Stromal cell of bone marrow (primary cell): ENCODE data around the gene DRAP1.

Experiments used
- DNase-seq: peaks from one replicate; pipeline ENCODE4 v3.0.0-alpha.2; 2012; ENCODE audit warnings: low read depth

The DRAP1 gene

DNA sequence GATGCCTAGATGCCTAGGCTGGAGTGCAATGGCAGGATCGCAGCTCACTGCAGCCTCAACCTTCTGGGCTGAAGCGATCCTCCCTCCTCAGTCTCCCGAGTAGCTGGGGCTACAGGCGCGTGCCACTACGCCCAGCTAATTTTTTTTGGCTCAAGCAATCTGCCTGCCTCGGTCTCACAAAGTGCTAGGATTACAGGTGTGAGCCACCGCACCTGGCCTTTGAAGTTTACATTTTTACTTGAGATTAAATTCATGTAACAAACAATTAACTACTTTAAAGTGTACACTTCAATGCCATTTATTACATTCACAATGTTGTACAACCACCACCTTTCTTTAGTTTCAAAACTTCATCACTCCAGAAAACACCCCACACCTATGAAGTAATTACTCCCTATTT, 15.5 kb upstream of the DRAP1 start:
- no peak for DNase-seq

DNA sequence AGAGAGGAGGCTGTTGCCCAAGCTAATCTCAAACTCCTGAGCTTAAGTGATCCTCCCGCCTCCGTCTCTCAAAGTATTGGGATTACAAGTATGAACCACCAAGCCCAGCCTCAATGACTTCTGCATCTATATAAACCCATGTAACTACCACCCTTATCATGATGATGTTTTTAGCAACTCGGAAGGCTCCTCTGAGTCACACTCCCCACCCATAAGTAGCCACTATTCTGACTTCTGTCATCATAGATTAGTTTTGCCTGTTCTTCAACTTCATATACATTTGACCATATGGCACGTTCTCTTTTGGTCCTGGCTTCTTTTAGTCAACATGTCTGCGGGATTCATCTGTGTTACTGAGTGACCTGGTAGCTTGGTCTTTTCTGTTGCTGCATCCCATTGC, 12.6 kb upstream of the DRAP1 start:
- DNase-seq, result no peak

DNA sequence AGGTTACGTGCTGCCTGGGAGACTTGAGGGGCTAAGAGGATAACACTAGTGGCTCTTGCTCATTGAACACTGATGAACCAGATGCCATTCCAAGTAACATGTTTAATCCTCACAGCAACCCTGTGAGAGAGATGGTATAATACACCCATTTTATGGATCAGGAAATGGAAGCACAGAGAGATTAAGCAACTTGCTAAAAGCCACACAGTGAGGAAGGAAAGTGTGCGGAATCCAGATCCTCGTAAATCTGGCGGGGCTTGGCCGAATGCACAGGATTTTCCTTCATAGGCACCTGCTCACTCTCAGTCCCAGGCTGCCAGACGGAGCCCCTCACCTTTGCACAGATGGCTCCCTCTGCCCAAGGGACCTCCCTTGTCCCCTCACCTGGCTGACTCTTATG, 11.3 kb upstream of the DRAP1 start:
- no peak for DNase-seq

DNA sequence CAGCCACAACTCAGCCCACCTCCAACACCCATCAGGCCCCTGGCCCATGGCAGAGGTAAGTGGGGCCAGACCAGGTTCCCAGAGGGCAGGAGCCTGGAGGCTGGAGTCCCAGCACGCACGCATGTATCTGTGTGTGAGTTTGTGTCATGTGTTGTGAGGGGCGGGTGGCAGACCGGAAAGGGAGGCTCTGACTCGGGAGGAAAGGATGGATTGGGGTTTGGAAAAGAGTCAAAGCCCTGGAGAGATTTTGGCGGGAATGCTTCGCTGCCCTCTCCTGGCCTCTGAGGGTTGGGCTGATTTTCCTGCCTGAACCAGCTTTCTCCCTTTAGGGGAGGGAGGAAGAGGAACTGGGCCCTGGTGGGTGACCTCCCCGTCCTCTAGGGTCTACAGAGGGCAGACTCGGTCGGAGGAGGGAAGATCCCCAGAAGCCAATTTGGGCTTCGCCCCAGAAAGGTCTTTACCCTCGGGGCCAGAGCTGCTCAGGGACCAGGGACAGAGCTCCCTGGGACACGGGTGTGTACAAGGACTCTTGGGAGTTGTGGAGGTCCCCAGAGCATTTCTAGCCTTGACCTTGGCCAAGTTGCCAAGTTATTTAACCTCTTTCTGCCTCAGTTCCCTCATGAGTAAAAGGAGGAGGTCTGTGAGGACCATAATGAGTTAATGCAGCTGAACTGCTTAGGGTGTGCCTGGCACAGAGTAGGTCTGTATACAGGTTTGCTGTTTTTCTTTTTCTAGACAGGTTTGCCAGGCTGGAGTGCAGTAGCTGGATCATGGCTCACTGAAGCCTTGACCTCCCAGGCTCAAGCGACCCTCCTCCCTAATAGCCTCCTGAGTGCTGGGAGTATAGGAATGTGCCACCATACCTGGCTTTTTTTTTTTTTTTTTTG, 7.3 kb upstream of the DRAP1 start:
- peak; percentile 93 for DNase-seq

DNA sequence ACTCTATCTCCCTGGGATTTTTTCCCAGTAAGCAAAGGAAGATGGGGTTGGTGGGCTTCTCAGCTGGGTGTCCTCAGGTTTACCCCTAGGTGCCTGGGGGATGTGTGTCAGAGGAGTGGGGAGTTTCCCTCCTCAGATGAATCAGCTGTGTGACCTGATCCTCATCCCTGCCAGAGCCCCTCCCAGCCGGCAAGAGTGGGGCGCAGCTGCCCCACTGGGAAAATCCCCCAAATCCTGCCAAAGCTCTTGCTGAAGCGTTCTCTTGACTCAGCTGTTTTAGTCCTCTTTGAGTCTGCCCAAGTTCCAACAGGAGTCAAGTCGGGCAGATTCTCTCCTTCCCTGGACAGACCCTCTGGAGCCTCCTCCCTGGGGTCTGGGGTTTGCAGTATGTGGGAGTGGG, 6.4 kb upstream of the DRAP1 start:
- peak; percentile 79 for DNase-seq

- DNase-seq, result no peak
Observed at GRCh38 chr11:65915101-65915820, 4.0 kb upstream of the DRAP1 start.

DNA sequence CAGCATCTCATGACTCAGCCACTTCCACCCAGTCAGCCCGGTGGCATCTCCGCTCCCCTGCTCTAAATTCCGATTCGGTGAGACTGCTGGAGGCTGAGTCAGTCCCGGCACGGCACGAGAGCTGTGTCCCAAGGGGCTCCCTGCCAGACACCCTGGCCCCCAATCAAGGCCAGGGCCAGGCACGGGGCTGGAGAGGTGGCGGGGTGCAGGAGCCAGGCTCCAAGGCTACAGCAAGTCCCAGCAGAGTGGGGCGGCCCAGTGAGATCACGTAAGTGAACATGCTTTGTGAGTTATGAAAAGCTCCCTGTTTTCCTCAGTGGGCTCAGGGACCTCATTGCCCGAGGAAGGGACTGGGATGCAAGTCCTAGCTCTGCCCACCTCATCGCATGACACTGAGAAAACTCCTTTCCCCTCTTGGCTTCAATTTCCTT, 3.4 kb upstream of the DRAP1 start:
- peak; percentile 96 for DNase-seq

DNA sequence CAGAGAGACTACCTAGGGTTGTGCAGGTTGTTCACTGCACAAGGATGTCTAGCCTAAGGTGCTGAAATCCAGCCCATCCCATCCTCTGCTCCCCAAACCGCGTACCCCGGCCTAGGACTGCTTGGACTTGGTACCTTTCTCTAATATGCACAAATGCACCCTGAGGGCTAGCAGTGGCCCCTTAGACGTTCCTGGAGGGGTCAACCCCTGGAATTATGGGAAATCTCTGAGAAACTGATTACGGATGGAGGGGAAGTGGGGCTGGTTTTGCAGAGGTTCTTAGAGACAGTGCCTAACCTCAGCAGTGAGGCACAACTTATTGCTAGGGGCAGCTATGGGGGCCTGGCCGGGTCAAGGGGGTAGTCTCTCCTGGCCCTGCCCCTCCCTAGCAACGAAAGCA, 2.8 kb upstream of the DRAP1 start:
- DNase-seq, result no peak

GRCh38 chr11:65917077-65917433, 2.2 kb upstream of the DRAP1 start:
- no peak for DNase-seq

DNA sequence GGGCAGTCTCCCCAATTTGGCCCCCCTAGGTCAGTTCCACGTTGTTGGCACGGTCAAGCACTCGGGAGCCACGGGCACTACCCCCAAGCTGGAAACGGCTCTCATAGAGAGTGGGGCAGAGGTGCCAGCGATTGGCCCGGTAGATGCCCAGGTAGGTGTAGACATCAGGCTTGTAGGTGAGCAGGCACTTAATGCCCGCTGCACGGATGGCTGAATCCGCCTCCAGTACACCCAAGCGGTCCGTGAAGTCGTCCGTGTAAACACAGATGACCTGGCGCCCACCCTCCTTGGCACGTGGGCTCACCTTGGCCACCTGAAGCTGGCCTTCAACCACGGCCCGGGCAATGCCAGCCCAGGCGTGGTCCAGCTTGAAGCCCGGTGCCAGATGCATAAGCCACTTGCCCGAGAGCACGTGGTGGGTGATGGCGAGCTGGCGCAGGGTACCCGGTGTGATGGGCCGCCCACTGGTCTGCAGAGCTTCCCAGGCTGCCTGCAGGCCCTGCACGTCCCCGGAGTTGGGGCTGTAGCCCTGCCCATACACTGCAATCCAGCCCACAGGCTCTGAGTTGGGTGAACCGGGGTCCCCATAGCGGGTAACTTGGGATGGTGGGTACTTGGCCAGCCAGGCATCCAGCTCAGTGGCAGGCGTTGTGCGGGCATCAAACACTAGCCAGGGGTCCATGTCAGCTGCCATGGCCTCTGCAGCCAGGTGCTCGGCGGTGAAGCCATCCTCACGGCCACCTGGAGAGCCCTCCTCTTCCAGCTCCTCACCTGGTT, 1.6 kb upstream of the DRAP1 start:
- no peak for DNase-seq

- DNase-seq, result no peak
Observed at GRCh38 chr11:65918211-65919140, 750 bp upstream of the DRAP1 start, which contains the start of gene C11orf68. C11orf68 (minus strand) TSS chr11:65919062; CDS start chr11:65919031, 31 bp downstream.

DNA sequence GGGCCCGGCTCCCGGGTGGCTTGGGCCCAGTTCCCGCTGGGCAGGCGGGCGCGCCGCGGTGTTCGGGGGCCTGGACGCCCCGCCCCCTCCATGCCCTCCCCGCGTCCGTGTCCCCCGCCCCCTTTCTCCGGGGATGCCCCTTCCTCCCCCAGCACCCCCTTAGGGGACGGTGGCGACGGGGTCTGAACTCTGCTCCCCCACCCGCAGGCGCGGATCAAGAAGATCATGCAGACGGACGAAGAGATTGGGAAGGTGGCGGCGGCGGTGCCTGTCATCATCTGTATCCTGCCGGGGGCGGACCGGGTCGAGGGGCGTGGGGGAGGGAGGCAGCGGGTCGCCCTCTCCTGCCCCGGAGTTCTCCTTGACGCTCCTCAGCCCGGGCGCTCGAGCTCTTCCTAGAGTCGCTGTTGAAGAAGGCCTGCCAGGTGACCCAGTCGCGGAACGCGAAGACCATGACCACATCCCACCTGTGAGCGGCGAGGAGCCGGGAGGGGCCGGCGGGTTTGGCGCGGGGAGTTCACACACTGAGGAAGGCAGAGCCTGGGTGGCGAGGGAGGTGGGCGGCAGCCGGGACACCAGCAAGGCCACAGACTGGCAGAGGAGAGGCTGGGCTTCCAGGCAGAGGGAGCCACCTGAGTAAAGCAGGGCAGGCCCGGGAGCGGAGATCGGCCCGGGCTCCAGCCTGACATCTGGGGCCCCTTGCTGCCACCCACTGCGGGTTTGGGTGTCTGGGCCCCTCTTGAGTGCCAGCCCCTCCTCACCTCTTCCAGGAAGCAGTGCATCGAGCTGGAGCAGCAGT, 546 bp downstream of the DRAP1 start:
- no peak for DNase-seq

DNA sequence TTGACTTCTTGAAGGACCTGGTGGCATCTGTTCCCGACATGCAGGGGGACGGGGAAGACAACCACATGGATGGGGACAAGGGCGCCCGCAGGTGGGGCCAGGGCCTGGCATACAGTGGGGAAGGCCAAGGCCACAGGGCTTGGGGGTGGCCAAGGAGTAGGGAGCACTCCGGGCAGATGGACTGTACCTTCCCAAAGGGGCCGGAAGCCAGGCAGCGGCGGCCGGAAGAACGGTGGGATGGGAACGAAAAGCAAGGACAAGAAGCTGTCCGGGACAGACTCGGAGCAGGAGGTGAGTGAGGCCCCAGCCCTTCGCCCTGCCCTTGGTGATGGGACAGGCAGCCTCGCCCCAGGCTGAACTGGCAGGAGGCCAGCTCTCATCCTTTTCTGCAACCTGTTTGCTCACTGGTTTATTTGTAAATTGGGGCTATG, 1.2 kb downstream of the DRAP1 start:
- no peak for DNase-seq

DNA sequence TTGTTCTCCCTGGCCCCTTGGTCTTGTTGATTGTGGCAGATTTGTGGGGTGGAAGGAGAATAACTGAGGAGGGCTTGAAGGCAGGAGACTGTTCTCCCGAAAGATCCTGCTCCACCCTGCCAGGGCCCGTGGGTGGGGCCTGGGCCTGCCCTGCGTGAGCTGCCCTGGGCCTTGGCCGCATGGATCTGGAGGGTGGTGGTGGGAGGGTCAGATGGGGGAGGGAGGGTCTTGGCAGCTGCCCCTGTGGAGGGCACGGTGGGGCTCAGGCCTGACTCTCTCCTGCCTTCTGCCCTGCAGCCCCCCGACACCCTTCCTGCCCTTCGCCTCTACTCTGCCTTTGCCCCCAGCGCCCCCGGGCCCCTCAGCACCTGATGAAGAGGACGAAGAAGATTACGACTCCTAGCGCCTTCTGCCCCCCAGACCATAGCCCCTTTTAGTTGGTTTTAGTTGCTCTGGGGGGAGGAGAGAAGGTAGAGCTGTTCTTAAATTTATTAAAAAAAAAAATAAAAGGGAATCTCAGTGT, 1.9 kb downstream of the DRAP1 start:
- no peak for DNase-seq

- DNase-seq, result no peak
Observed at GRCh38 chr11:65921876-65922275, 2.6 kb downstream of the DRAP1 start.

DNA sequence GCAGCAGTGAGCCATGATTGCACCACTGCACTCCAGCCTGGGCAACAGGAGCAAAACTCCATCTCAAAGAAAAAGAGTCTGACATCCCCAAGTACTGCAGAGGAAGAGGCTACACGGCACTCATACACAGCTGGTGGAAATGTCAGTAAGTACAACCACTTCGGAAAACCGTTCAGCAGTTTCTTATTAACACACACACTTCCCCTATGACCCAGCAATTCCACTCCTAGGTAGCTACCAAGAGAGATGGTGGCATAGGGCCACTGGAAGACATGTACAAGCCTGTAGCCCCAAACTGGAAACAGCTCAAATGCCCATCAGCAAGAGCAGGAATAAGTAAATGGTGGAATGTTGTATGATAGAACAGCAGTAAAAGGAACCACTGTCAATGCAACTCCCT, 3.3 kb downstream of the DRAP1 start:
- DNase-seq, result no peak

GRCh38 chr11:65925397-65925796, 6.2 kb downstream of the DRAP1 start:
- DNase-seq, result no peak

GRCh38 chr11:65927904-65928397, 8.7 kb downstream of the DRAP1 start:
- no peak for DNase-seq

GRCh38 chr11:65928667-65929066, 9.4 kb downstream of the DRAP1 start:
- DNase-seq, result no peak
